ENCODE results near the gene FOXP1.

The FOXP1 gene

GRCh38 chr3:71521940-71522876, 61.3 kb downstream of the FOXP1 start:
- POLR2A ChIA-PET, result no interaction called here
- no peak for TF ChIP-seq CTCF (IDR thresholded peaks at IDR 0.05; ENCODE audit: control extremely low read depth, extremely low read depth, low read depth, missing control alignments)
- DNase-seq (ENCODE audit: extremely low spot score), result no peak
- CTCF ChIA-PET, result no interaction called here

- CTCF ChIA-PET, result no interaction called here
- POLR2A ChIA-PET, result no interaction called here
- no peak for TF ChIP-seq CTCF (IDR thresholded peaks at IDR 0.05; ENCODE audit: control extremely low read depth, extremely low read depth, low read depth, missing control alignments)
- DNase-seq (ENCODE audit: extremely low spot score), result no peak
Measured at GRCh38 chr3:71521021-71521352, 62.5 kb downstream of the FOXP1 start.

- no peak for TF ChIP-seq CTCF (IDR thresholded peaks at IDR 0.05; ENCODE audit: control extremely low read depth, extremely low read depth, low read depth, missing control alignments)
- peak; percentile 21 for DNase-seq (ENCODE audit: extremely low spot score)
- ChIA-PET CTCF (no interaction called here), POLR2A (no interaction called here)
Measured at GRCh38 chr3:71520161-71521020, 63.1 kb downstream of the FOXP1 start.

- TF ChIP-seq CTCF (IDR thresholded peaks at IDR 0.05; ENCODE audit: control extremely low read depth, extremely low read depth, low read depth, missing control alignments), result no peak
- DNase-seq (ENCODE audit: extremely low spot score), result no peak
- POLR2A ChIA-PET, result no interaction called here
- CTCF ChIA-PET, result no interaction called here
Measured at GRCh38 chr3:71518089-71518488, 65.4 kb downstream of the FOXP1 start.

- ChIA-PET CTCF (no interaction called here), POLR2A (no interaction called here)
- no peak for TF ChIP-seq CTCF (IDR thresholded peaks at IDR 0.05; ENCODE audit: control extremely low read depth, extremely low read depth, low read depth, missing control alignments)
- no peak for DNase-seq (ENCODE audit: extremely low spot score)
Measured at GRCh38 chr3:71517271-71517791, 66.2 kb downstream of the FOXP1 start.

GRCh38 chr3:71515636-71516365, 67.7 kb downstream of the FOXP1 start:
- TF ChIP-seq CTCF (IDR thresholded peaks at IDR 0.05; ENCODE audit: control extremely low read depth, extremely low read depth, low read depth, missing control alignments), result no peak
- DNase-seq (ENCODE audit: extremely low spot score), result no peak
- POLR2A ChIA-PET, result no interaction called here
- CTCF ChIA-PET, result no interaction called here

Data from GM10248 (cell line).